22Rv1 (cell line): Measurements from ENCODE around the gene CSRP1.

Experiments
- CTCF ChIP-seq: fragments of 450-650 bp; IDR thresholded peaks from 2 replicates; pipeline ENCODE4 v1.5.1; 2017; ENCODE audit warnings: mild to moderate bottlenecking
- ZFX ChIP-seq: fragments of 450-650 bp; IDR thresholded peaks from 2 replicates; pipeline ENCODE4 v1.6.1; 2017; ENCODE audit warnings: antibody characterized with exemption, borderline replicate concordance

GRCh38 chr1:201553496-201554189 lies 46.7 kb upstream of the CSRP1 start:
- no peak for TF ChIP-seq CTCF
- TF ChIP-seq ZFX, result no peak
